ENCODE measurements around the gene AK2.
"Not testable (repeated sequence)": the region's sequence is repeated elsewhere in the genome, so short reads cannot be mapped to it uniquely, and the experiment has no call there.

Gene AK2

GRCh38 chr1:33047839-33048305 is 11.2 kb upstream of the AK2 start:
- TF ChIP-seq EZH2 (IDR thresholded peaks at IDR 0.05; ENCODE audit: borderline replicate concordance, low read depth, low read length, severe bottlenecking) (no peak), CTCF (IDR thresholded peaks at IDR 0.05; ENCODE audit: borderline replicate concordance, extremely low read depth, low read length, poor library complexity, severe bottlenecking) (no peak)
- Histone ChIP-seq H3K4me2 (ENCODE audit: insufficient read depth, low read length) (no peak overlapping the region), H3K27me3 (ENCODE audit: insufficient read depth, low read length, poor library complexity) (no peaks in the 10 kb centered on the region), H2AFZ (ENCODE audit: low read depth, low read length) (no peak overlapping the region), H4K20me1 (ENCODE audit: insufficient read depth, low read length) (no peaks in the 10 kb centered on the region), H3K9me3 (ENCODE audit: insufficient read depth, low read length, severe bottlenecking) (no peaks in the 10 kb centered on the region), H3K36me3 (ENCODE audit: insufficient read depth, low read length) (no peaks in the 10 kb centered on the region), H3K4me1 (ENCODE audit: insufficient read depth, low read length) (no peaks in the 10 kb centered on the region), H3K9ac (ENCODE audit: low read depth, low read length) (no peak overlapping the region), H3K27ac (ENCODE audit: low read length) (no peak overlapping the region), H3K4me3 (ENCODE audit: low read depth in 1 of 2, low read length in 2 of 2) (no peak overlapping the region), H3K79me2 (ENCODE audit: insufficient read depth, low read length) (no peaks in the 10 kb centered on the region)
- no peak for DNase-seq
- ATAC-seq (ENCODE audit: insufficient read depth, low read depth): no peak

- Histone ChIP-seq H3K27ac (ENCODE audit: low read length) (no peak overlapping the region), H3K4me1 (ENCODE audit: insufficient read depth, low read length) (no peaks in the 10 kb centered on the region), H4K20me1 (ENCODE audit: insufficient read depth, low read length) (no peaks in the 10 kb centered on the region), H3K79me2 (ENCODE audit: insufficient read depth, low read length) (no peaks in the 10 kb centered on the region), H3K4me2 (ENCODE audit: insufficient read depth, low read length) (no peak overlapping the region), H2AFZ (ENCODE audit: low read depth, low read length) (no peak overlapping the region), H3K9ac (ENCODE audit: low read depth, low read length) (no peak overlapping the region), H3K4me3 (ENCODE audit: low read depth in 1 of 2, low read length in 2 of 2) (no peak overlapping the region), H3K36me3 (ENCODE audit: insufficient read depth, low read length) (no peaks in the 10 kb centered on the region), H3K27me3 (ENCODE audit: insufficient read depth, low read length, poor library complexity) (no peaks in the 10 kb centered on the region), H3K9me3 (ENCODE audit: insufficient read depth, low read length, severe bottlenecking) (no peaks in the 10 kb centered on the region)
- ATAC-seq (ENCODE audit: insufficient read depth, low read depth) (no peak), DNase-seq (no peak)
- TF ChIP-seq EZH2 (IDR thresholded peaks at IDR 0.05; ENCODE audit: borderline replicate concordance, low read depth, low read length, severe bottlenecking) (no peak), CTCF (IDR thresholded peaks at IDR 0.05; ENCODE audit: borderline replicate concordance, extremely low read depth, low read length, poor library complexity, severe bottlenecking) (no peak)
These were observed 10.6 kb upstream of the AK2 start for GRCh38 chr1:33047290-33047689.

GRCh38 chr1:33046234-33046633 is 9.6 kb upstream of the AK2 start:
- not testable (repeated sequence) for H3K9ac ChIP-seq (ENCODE audit: low read depth, low read length); H3K79me2 ChIP-seq (ENCODE audit: insufficient read depth, low read length); H3K4me2 ChIP-seq (ENCODE audit: insufficient read depth, low read length); ATAC-seq (ENCODE audit: insufficient read depth, low read depth); H4K20me1 ChIP-seq (ENCODE audit: insufficient read depth, low read length); H2AFZ ChIP-seq (ENCODE audit: low read depth, low read length); H3K4me1 ChIP-seq (ENCODE audit: insufficient read depth, low read length); H3K27me3 ChIP-seq (ENCODE audit: insufficient read depth, low read length, poor library complexity); H3K27ac ChIP-seq (ENCODE audit: low read length); DNase-seq; H3K36me3 ChIP-seq (ENCODE audit: insufficient read depth, low read length); H3K4me3 ChIP-seq (ENCODE audit: low read depth in 1 of 2, low read length in 2 of 2); H3K9me3 ChIP-seq (ENCODE audit: insufficient read depth, low read length, severe bottlenecking)

GRCh38 chr1:33045814-33046213 is 9.1 kb upstream of the AK2 start:
- H2AFZ ChIP-seq (ENCODE audit: low read depth, low read length): no peak overlapping the region
- no peak overlapping the region for H3K9ac ChIP-seq (ENCODE audit: low read depth, low read length)
- H3K4me1 ChIP-seq (ENCODE audit: insufficient read depth, low read length): no peaks in the 10 kb centered on the region
- TF ChIP-seq CTCF (IDR thresholded peaks at IDR 0.05; ENCODE audit: borderline replicate concordance, extremely low read depth, low read length, poor library complexity, severe bottlenecking) (no peak), EZH2 (IDR thresholded peaks at IDR 0.05; ENCODE audit: borderline replicate concordance, low read depth, low read length, severe bottlenecking) (no peak)
- no peaks in the 10 kb centered on the region for H4K20me1 ChIP-seq (ENCODE audit: insufficient read depth, low read length)
- no peak overlapping the region for H3K4me3 ChIP-seq (ENCODE audit: low read depth in 1 of 2, low read length in 2 of 2)
- H3K79me2 ChIP-seq (ENCODE audit: insufficient read depth, low read length): no peaks in the 10 kb centered on the region
- no peaks in the 10 kb centered on the region for H3K36me3 ChIP-seq (ENCODE audit: insufficient read depth, low read length)
- ATAC-seq (ENCODE audit: insufficient read depth, low read depth) (peak; percentile 57), DNase-seq (no peak)
- H3K27ac ChIP-seq (ENCODE audit: low read length): no peak overlapping the region
- no peaks in the 10 kb centered on the region for H3K27me3 ChIP-seq (ENCODE audit: insufficient read depth, low read length, poor library complexity)
- no peak overlapping the region for H3K4me2 ChIP-seq (ENCODE audit: insufficient read depth, low read length)
- no peaks in the 10 kb centered on the region for H3K9me3 ChIP-seq (ENCODE audit: insufficient read depth, low read length, severe bottlenecking)
